Endothelial cell of umbilical vein (primary cell): Measurements from ENCODE around the gene GPATCH4. TPM values are rescaled to one million over a fixed set of nuclear protein-coding genes. Genes with fewer than 3 reads are reported as not detected.

Experiments used
- BruUV-seq: library from RNA; stranded (reverse); fragments of 400-500 nt; replicated peaks from 2 replicates; lab custom pipeline; 2021; lab: Mats Ljungman, UMichigan
- CTCF ChIA-PET: fragments of 300-600, 350-600 bp; sonication (Branson Sonifier 250); formaldehyde crosslinking; loops from one replicate; lab custom pipeline; 2021; ENCODE audit warnings: antibody characterized with exemption, inconsistent platforms; lab: Charles Lee
- POLR2A ChIA-PET: fragments of 300-600, 350-600 bp; sonication (Branson Sonifier 250); formaldehyde crosslinking; loops from one replicate; lab custom pipeline; 2021; ENCODE audit warnings: antibody characterized with exemption, inconsistent platforms; lab: Charles Lee
- DNase-seq: peaks from one replicate; pipeline ENCODE4 v3.0.0-alpha.2; 2011; ENCODE audit warnings: low read depth, low spot score
- FAIRE-seq: peaks from 2 replicates; lab custom pipeline; 2011; peaks lifted over from hg19 to GRCh38; lab: Jason Lieb, UNC
- H2AFZ ChIP-seq: 2 replicates; pipeline ENCODE4 v1.6.0; 2012; ENCODE audit warnings: low read depth, low read length, control low read depth, inconsistent platforms
- H3K27ac ChIP-seq: 2 replicates; pipeline ENCODE4 v1.5.1; 2011; ENCODE audit warnings: low read depth, mild to moderate bottlenecking, control low read depth, low read length, moderate library complexity; ENCODE audit not compliant: insufficient read depth
- H3K27me3 ChIP-seq, 2 experiments: 2 replicates each; pipeline versions ENCODE4 v1.6.0 to v1.6.1; 2011; ENCODE audit warnings: low read length in 2 of 2, mixed read lengths in 1 of 2; ENCODE audit not compliant: control insufficient read depth in 2 of 2, insufficient read depth in 2 of 2
- H3K36me3 ChIP-seq, 2 experiments: 2 replicates in 1 of 2; 3 replicates in 1 of 2; pipeline ENCODE4 v1.5.1; 2011; ENCODE audit warnings: low read length in 2 of 2, mild to moderate bottlenecking in 1 of 2, moderate library complexity in 1 of 2; ENCODE audit not compliant: control insufficient read depth in 2 of 2, insufficient read depth in 2 of 2; ENCODE audit errors: extremely low read depth in 1 of 2
- H3K4me1 ChIP-seq: 3 replicates; pipeline ENCODE4 v1.5.1; 2011; ENCODE audit warnings: mild to moderate bottlenecking, low read length; ENCODE audit not compliant: control insufficient read depth, insufficient read depth; ENCODE audit errors: extremely low read depth
- H3K4me2 ChIP-seq: 2 replicates; pipeline ENCODE4 v1.6.1; 2011; ENCODE audit warnings: low read length, control low read depth, mixed read lengths; ENCODE audit not compliant: insufficient read depth
- H3K4me3 ChIP-seq, 3 experiments: fragments of 200-600 bp in 1 of 3; sonication (generic), shearing (Covaris generic) in 1 of 3; replicated peaks in 1 of 3; 2 replicates each; pipeline ENCODE4 v1.5.1; 2011 to 2016; ENCODE audit warnings: control low read depth in 3 of 3, low read length in 3 of 3, mild to moderate bottlenecking in 2 of 3, inconsistent platforms in 1 of 3, low read depth in 1 of 3, moderate library complexity in 1 of 3; ENCODE audit not compliant: insufficient read depth in 1 of 3
- H3K79me2 ChIP-seq: 2 replicates; pipeline ENCODE4 v1.6.0; 2012; ENCODE audit warnings: low read length, inconsistent platforms; ENCODE audit not compliant: control insufficient read depth, insufficient read depth
- H3K9ac ChIP-seq: replicated peaks from 2 replicates; pipeline ENCODE3; 2011; ENCODE audit warnings: low read length, control low read depth; ENCODE audit not compliant: insufficient read depth; ENCODE audit errors: extremely low read depth
- H3K9me1 ChIP-seq: replicated peaks from 3 replicates; pipeline ENCODE4 v1.6.0; 2011; ENCODE audit warnings: mild to moderate bottlenecking, low read length; ENCODE audit not compliant: control insufficient read depth, insufficient read depth; ENCODE audit errors: extremely low read depth
- H3K9me3 ChIP-seq: replicated peaks from 2 replicates; pipeline ENCODE4 v1.5.1; 2012; ENCODE audit warnings: low read length, inconsistent platforms; ENCODE audit not compliant: control insufficient read depth, insufficient read depth
- H4K20me1 ChIP-seq: replicated peaks from 2 replicates; pipeline ENCODE3; 2011; ENCODE audit warnings: mild to moderate bottlenecking, low read length; ENCODE audit not compliant: control insufficient read depth, insufficient read depth; ENCODE audit errors: extremely low read depth
- EZH2 ChIP-seq: IDR thresholded peaks from 2 replicates; pipeline ENCODE4 v1.6.1; 2012; ENCODE audit warnings: borderline replicate concordance, low read depth, mild to moderate bottlenecking, moderate library complexity, low read length, inconsistent platforms; ENCODE audit not compliant: severe bottlenecking
- FOS ChIP-seq: IDR thresholded peaks from 2 replicates; pipeline ENCODE4 v1.6.1; 2011; ENCODE audit warnings: mild to moderate bottlenecking, low read length, moderate library complexity, borderline replicate concordance; ENCODE audit not compliant: insufficient read depth
- GATA2 ChIP-seq: IDR thresholded peaks from 2 replicates; pipeline ENCODE4 v1.7.0; 2011; ENCODE audit warnings: low read depth, mild to moderate bottlenecking, moderate library complexity, mixed read lengths, low read length; ENCODE audit not compliant: insufficient read length, insufficient read depth
- JUN ChIP-seq: IDR thresholded peaks from 2 replicates; pipeline ENCODE4 v1.6.1; 2011; ENCODE audit warnings: borderline replicate concordance, low read depth; ENCODE audit not compliant: insufficient read length, insufficient read depth
- MYC ChIP-seq: IDR thresholded peaks from one replicate; pipeline ENCODE4 v1.6.1; 2011; ENCODE audit warnings: mild to moderate bottlenecking, low read depth, low read length
- POLR2A ChIP-seq: IDR thresholded peaks from 2 replicates; pipeline ENCODE4 v1.6.1; 2012; ENCODE audit warnings: low read depth, mild to moderate bottlenecking, control low read depth, low read length
- POLR2AphosphoS5 ChIP-seq: IDR thresholded peaks from 2 replicates; pipeline ENCODE4 v1.6.1; 2012; ENCODE audit warnings: low read depth, mild to moderate bottlenecking, control low read depth, low read length, moderate library complexity; ENCODE audit not compliant: insufficient read depth
- dilution Hi-C: fragments of 300-500 bp; cut with MboI; formaldehyde crosslinking; loops from one replicate; pipeline ENCODE4 v1.15.0; 2019; ENCODE audit warnings: low sequenced_read_pairs; ENCODE audit not compliant: extremely low pct_ligation_motif_present
- intact Hi-C: fragments of 100-400 bp; cut with micrococcal nuclease; formaldehyde crosslinking; loops from one replicate; pipeline ENCODE4 v1.10.0; 2022
- polyA plus RNA-seq, 4 experiments: library from polyadenylated mRNA; depleted of rRNA in 3 of 4; stranded (reverse) in 3 of 4; unstranded in 1 of 4; fragments of >200 nt; gene quantifications; 2 replicates each; pipeline versions ENCODE4 v1.2.1 to v1.2.3, GENCODE V29; 2011 to 2012; ENCODE audit warnings: missing spikeins in 1 of 4
- total RNA-seq: library from RNA; stranded (reverse); gene quantifications from 2 replicates; pipeline ENCODE4 v1.2.3, GENCODE V29; 2021
- TF ChIP-seq, protein P1 (sequence below): IDR thresholded peaks from 2 replicates; pipeline ENCODE4 v1.6.1; 2011; ENCODE audit not compliant: insufficient read depth, insufficient read length
- TF ChIP-seq, protein P2 (sequence below), 2 donors: IDR thresholded peaks; 1 replicate in 1 of 2; 2 replicates in 1 of 2; pipeline ENCODE4 v1.5.1; 2011; ENCODE audit warnings: low read length in 2 of 2, mild to moderate bottlenecking in 2 of 2, moderate library complexity in 2 of 2, control low read depth in 1 of 2, inconsistent platforms in 1 of 2, low read depth in 1 of 2; ENCODE audit not compliant: insufficient read depth in 1 of 2; ENCODE audit errors: extremely low read depth in 1 of 2

GPATCH4 gene
- total and polyA plus RNA-seq, 2 donors (not counting 3 experiments of a cell fraction or from before 2014, with no cell fraction given): 22.4 to 29.2 TPM

DNA sequence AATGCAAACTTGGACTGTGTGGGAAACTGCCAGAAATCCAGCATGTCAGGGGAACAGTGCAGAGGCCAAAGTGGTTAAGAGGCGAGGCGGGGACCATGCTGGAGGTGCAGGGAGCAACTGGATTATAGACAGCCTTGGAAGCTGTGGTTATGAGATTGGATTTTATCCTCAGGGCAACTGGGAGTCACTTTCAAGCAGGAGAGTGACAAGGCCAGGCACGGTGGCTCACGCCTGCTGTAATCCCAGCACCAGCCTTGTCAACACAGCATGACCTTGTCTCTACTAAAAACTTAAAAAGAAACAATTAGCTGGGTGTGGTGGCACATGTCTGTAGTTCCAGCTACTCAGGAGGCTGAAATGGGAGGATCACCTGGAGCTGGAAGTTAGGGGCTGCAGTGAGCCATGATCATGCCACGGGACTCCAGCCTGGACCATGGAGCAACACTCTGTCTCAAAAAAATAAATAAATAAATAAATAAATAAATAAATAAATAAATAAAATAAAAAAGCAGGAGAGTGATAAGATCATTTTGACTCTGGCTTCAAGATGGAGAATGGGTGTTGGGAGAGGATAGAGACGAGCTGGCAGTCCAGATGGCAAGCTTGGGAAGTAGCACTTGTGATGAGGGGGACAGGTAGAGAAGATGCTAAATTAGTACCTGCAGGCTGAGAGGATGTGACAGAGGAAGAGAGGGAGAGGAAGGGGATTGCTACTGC lies 21.5 kb upstream of the GPATCH4 start:
- Histone ChIP-seq H3K27me3 (peaks cover 49 to 50% of the 10 kb centered on the region in 2 experiments), H3K4me2 (no peak overlapping the region), H3K9me3 (no peaks in the 10 kb centered on the region), H4K20me1 (no peaks in the 10 kb centered on the region), H3K36me3 (no peaks in the 10 kb centered on the region), H3K27ac (no peak overlapping the region), H3K79me2 (no peaks in the 10 kb centered on the region), H3K4me1 (peaks cover 10% of the 10 kb centered on the region), H3K4me3 (no peak overlapping the region), H3K9ac (no peak overlapping the region), H2AFZ (no peak overlapping the region), H3K9me1 (no peaks in the 10 kb centered on the region)
- TF ChIP-seq POLR2AphosphoS5: no peak
- TF ChIP-seq EZH2: no peak
- TF ChIP-seq, protein P1, sequence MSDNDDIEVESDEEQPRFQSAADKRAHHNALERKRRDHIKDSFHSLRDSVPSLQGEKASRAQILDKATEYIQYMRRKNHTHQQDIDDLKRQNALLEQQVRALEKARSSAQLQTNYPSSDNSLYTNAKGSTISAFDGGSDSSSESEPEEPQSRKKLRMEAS: no peak
- no peak for TF ChIP-seq MYC
- no peak for TF ChIP-seq JUN
- TF ChIP-seq, protein P2, sequence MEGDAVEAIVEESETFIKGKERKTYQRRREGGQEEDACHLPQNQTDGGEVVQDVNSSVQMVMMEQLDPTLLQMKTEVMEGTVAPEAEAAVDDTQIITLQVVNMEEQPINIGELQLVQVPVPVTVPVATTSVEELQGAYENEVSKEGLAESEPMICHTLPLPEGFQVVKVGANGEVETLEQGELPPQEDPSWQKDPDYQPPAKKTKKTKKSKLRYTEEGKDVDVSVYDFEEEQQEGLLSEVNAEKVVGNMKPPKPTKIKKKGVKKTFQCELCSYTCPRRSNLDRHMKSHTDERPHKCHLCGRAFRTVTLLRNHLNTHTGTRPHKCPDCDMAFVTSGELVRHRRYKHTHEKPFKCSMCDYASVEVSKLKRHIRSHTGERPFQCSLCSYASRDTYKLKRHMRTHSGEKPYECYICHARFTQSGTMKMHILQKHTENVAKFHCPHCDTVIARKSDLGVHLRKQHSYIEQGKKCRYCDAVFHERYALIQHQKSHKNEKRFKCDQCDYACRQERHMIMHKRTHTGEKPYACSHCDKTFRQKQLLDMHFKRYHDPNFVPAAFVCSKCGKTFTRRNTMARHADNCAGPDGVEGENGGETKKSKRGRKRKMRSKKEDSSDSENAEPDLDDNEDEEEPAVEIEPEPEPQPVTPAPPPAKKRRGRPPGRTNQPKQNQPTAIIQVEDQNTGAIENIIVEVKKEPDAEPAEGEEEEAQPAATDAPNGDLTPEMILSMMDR (IDR thresholded peaks at IDR 0.05; ENCODE audit: extremely low read depth in 1 of 2, insufficient read depth in 1 of 2, low read depth in 1 of 2, low read length in 2 of 2): no peak
- no peak for TF ChIP-seq GATA2
- no peak for TF ChIP-seq POLR2A
- no peak for TF ChIP-seq FOS
- ChIA-PET POLR2A (no interaction called here), CTCF (interaction anchor here (0.7 to 13.8 kb wide), 8 partner anchors 9 to 267 kb away, joined by 3 to 237 read pairs (median 14); no protein-coding TSS in a partner anchor)
- FAIRE-seq (no peak), DNase-seq (no peak)
- dilution Hi-C loops (no loop called here), intact Hi-C loops (no loop called here)
- no TSS peak for BruUV-seq
